OCI-LY7 (cell line): ENCODE measurements around the gene GPR137C.

Experiments used
- EZH2phosphoT487 ChIP-seq: fragments of 200-600 bp; sonication (generic); IDR thresholded peaks from 2 replicates; pipeline ENCODE4 v1.6.1; 2018; ENCODE audit warnings: low read depth, borderline replicate concordance, mild to moderate bottlenecking, mixed run types, antibody characterized with exemption, low read length, moderate library complexity, mixed read lengths
- TF ChIP-seq, protein P1 (sequence below): fragments of 200-600 bp; sonication (generic); conservative IDR thresholded peaks from 2 replicates; pipeline ENCODE4 v1.5.1; 2014; ENCODE audit warnings: mild to moderate bottlenecking, antibody characterized with exemption, low read length, moderate library complexity, mixed read lengths

- TF ChIP-seq, protein P1, sequence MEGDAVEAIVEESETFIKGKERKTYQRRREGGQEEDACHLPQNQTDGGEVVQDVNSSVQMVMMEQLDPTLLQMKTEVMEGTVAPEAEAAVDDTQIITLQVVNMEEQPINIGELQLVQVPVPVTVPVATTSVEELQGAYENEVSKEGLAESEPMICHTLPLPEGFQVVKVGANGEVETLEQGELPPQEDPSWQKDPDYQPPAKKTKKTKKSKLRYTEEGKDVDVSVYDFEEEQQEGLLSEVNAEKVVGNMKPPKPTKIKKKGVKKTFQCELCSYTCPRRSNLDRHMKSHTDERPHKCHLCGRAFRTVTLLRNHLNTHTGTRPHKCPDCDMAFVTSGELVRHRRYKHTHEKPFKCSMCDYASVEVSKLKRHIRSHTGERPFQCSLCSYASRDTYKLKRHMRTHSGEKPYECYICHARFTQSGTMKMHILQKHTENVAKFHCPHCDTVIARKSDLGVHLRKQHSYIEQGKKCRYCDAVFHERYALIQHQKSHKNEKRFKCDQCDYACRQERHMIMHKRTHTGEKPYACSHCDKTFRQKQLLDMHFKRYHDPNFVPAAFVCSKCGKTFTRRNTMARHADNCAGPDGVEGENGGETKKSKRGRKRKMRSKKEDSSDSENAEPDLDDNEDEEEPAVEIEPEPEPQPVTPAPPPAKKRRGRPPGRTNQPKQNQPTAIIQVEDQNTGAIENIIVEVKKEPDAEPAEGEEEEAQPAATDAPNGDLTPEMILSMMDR = peak; percentile 78
- TF ChIP-seq EZH2phosphoT487 = no peak
Observed at GRCh38 chr14:52551696-52552062, 957 bp upstream of the GPR137C start.
